ENCODE results near the gene DDO. TPM values are rescaled to one million over a fixed set of nuclear protein-coding genes. Genes with fewer than 3 reads are reported as not detected.

Gene DDO
- total and polyA plus RNA-seq, 2 donors (not counting 3 experiments of a cell fraction or from before 2014, with no cell fraction given), result not detected

DNA sequence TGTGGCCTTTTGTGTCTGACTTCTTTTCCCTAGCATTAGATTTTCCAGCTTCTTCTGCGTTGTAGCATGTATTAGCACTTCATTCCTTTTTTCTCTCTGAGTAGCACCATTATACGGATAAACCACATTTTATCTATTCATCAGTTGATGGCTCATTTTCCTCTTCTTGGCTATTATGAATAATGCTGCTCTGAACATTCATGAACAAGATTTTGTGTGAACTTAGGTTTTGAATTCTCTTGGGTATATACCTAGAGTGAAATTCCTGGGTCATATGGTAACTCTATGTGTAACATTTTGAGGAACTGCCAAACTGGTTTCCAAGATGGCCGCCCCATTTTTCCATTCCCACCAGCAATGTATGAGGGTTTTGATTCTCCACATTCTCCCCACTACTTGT lies 32.4 kb upstream of the DDO start:
- BruUV-seq (replicated peaks), result no TSS peak
- intact Hi-C loops (cut with micrococcal nuclease), result no loop called here
- ChIA-PET CTCF (no interaction called here), POLR2A (no interaction called here)
- DNase-seq (ENCODE audit: low read depth, low spot score), result no peak
- Histone ChIP-seq H3K27ac (ENCODE audit: insufficient read depth, low read depth, low read length) (no peak overlapping the region), H4K20me1 (replicated peaks; ENCODE audit: control insufficient read depth, extremely low read depth, insufficient read depth, low read length) (no peaks in the 10 kb centered on the region), H3K79me2 (ENCODE audit: control insufficient read depth, insufficient read depth, low read length) (no peaks in the 10 kb centered on the region), H3K36me3 (ENCODE audit: control insufficient read depth in 2 of 2, extremely low read depth in 1 of 2, insufficient read depth in 2 of 2, low read length in 2 of 2) (no peaks in the 10 kb centered on the region), H3K9ac (replicated peaks; ENCODE audit: extremely low read depth, insufficient read depth, low read length) (no peak overlapping the region), H3K4me2 (ENCODE audit: insufficient read depth, low read length) (no peak overlapping the region), H3K9me3 (replicated peaks; ENCODE audit: control insufficient read depth, insufficient read depth, low read length) (no peaks in the 10 kb centered on the region), H3K9me1 (replicated peaks; ENCODE audit: control insufficient read depth, extremely low read depth, insufficient read depth, low read length) (no peaks in the 10 kb centered on the region), H2AFZ (ENCODE audit: low read depth, low read length) (no peak overlapping the region), H3K27me3 (ENCODE audit: control insufficient read depth in 2 of 2, insufficient read depth in 2 of 2, low read length in 2 of 2) (peaks cover 11 to 31% of the 10 kb centered on the region in 2 experiments), H3K4me1 (ENCODE audit: control insufficient read depth, extremely low read depth, insufficient read depth, low read length) (no peaks in the 10 kb centered on the region), H3K4me3 (replicated peaks in 1 of 3; ENCODE audit: insufficient read depth in 1 of 3, low read depth in 1 of 3, low read length in 3 of 3) (no peak overlapping the region)
- dilution Hi-C loops (cut with MboI; ENCODE audit: extremely low pct_ligation_motif_present, low sequenced_read_pairs), result no loop called here
- no peak for TF ChIP-seq POLR2AphosphoS5 (IDR thresholded peaks at IDR 0.05; ENCODE audit: insufficient read depth, low read depth, low read length)
- TF ChIP-seq, protein P1, sequence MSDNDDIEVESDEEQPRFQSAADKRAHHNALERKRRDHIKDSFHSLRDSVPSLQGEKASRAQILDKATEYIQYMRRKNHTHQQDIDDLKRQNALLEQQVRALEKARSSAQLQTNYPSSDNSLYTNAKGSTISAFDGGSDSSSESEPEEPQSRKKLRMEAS (IDR thresholded peaks at IDR 0.05; ENCODE audit: insufficient read depth, insufficient read length), result no peak
- no peak for TF ChIP-seq FOS (IDR thresholded peaks at IDR 0.05; ENCODE audit: borderline replicate concordance, insufficient read depth, low read length)
- no peak for TF ChIP-seq POLR2A (IDR thresholded peaks at IDR 0.05; ENCODE audit: low read depth, low read length)
- TF ChIP-seq MYC (IDR thresholded peaks at IDR 0.05; ENCODE audit: low read depth, low read length), result no peak
- no peak for TF ChIP-seq GATA2 (IDR thresholded peaks at IDR 0.05; ENCODE audit: insufficient read depth, insufficient read length, low read depth, low read length)
- TF ChIP-seq JUN (IDR thresholded peaks at IDR 0.05; ENCODE audit: borderline replicate concordance, insufficient read depth, insufficient read length, low read depth), result no peak
- TF ChIP-seq, protein P2, sequence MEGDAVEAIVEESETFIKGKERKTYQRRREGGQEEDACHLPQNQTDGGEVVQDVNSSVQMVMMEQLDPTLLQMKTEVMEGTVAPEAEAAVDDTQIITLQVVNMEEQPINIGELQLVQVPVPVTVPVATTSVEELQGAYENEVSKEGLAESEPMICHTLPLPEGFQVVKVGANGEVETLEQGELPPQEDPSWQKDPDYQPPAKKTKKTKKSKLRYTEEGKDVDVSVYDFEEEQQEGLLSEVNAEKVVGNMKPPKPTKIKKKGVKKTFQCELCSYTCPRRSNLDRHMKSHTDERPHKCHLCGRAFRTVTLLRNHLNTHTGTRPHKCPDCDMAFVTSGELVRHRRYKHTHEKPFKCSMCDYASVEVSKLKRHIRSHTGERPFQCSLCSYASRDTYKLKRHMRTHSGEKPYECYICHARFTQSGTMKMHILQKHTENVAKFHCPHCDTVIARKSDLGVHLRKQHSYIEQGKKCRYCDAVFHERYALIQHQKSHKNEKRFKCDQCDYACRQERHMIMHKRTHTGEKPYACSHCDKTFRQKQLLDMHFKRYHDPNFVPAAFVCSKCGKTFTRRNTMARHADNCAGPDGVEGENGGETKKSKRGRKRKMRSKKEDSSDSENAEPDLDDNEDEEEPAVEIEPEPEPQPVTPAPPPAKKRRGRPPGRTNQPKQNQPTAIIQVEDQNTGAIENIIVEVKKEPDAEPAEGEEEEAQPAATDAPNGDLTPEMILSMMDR (IDR thresholded peaks at IDR 0.05; ENCODE audit: extremely low read depth in 1 of 2, insufficient read depth in 1 of 2, low read depth in 1 of 2, low read length in 2 of 2), result no peak
- no peak for FAIRE-seq
